Panc1 (cell line): ENCODE measurements around the gene TIE1.

Source experiments
- POLR2AphosphoS5 ChIP-seq: IDR thresholded peaks from 2 replicates; pipeline ENCODE4 v1.6.1; 2012; ENCODE audit warnings: mild to moderate bottlenecking, low read depth, low read length, moderate library complexity
- SIN3A ChIP-seq: IDR thresholded peaks from 2 replicates; pipeline ENCODE4 v1.6.1; 2012; ENCODE audit warnings: low read depth, mild to moderate bottlenecking, low read length, moderate library complexity, borderline replicate concordance; ENCODE audit not compliant: insufficient read depth
- TCF7L2 ChIP-seq: IDR thresholded peaks from 2 replicates; pipeline ENCODE4 v1.6.1; 2011; ENCODE audit warnings: mild to moderate bottlenecking, low read depth, low read length, inconsistent platforms
- TF ChIP-seq, protein P1 (sequence below): fragments of 450-650 bp; IDR thresholded peaks from 2 replicates; pipeline ENCODE4 v1.5.1; 2017; ENCODE audit warnings: mild to moderate bottlenecking

GRCh38 chr1:43321331-43321891 is 20.6 kb downstream of the TIE1 start:
- TF ChIP-seq SIN3A (no peak), TCF7L2 (no peak), POLR2AphosphoS5 (no peak)
- TF ChIP-seq, protein P1, sequence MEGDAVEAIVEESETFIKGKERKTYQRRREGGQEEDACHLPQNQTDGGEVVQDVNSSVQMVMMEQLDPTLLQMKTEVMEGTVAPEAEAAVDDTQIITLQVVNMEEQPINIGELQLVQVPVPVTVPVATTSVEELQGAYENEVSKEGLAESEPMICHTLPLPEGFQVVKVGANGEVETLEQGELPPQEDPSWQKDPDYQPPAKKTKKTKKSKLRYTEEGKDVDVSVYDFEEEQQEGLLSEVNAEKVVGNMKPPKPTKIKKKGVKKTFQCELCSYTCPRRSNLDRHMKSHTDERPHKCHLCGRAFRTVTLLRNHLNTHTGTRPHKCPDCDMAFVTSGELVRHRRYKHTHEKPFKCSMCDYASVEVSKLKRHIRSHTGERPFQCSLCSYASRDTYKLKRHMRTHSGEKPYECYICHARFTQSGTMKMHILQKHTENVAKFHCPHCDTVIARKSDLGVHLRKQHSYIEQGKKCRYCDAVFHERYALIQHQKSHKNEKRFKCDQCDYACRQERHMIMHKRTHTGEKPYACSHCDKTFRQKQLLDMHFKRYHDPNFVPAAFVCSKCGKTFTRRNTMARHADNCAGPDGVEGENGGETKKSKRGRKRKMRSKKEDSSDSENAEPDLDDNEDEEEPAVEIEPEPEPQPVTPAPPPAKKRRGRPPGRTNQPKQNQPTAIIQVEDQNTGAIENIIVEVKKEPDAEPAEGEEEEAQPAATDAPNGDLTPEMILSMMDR, result no peak
